Activated CD4-positive, alpha-beta T cell treated with anti-CD3 and anti-CD28 coated beads for 1 hour (primary cell): ENCODE results near the gene WDR4.

Experiments
- DNase-seq: peaks from one replicate; pipeline ENCODE4 v3.0.0-alpha.2; 2020

WDR4 gene

DNA sequence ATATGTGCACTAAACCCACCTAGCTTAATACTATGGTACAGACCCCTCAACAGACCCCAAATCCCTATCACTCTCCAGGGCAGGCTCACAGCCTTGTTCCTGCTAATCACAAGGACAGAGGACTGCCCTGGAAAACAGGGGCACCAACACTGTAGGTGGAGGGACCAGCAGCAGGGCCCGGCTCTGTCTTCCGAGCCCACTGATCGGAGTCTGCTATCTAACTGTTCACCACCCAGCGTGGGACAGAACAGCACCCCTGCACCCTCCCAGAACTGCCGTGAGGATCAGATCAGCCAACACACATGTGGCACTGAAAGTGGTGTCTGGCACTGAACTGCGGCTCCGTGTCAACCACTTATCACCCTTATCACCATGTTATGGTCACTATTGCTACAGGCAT, 6.2 kb downstream of the WDR4 start:
- DNase-seq, result no peak

DNA sequence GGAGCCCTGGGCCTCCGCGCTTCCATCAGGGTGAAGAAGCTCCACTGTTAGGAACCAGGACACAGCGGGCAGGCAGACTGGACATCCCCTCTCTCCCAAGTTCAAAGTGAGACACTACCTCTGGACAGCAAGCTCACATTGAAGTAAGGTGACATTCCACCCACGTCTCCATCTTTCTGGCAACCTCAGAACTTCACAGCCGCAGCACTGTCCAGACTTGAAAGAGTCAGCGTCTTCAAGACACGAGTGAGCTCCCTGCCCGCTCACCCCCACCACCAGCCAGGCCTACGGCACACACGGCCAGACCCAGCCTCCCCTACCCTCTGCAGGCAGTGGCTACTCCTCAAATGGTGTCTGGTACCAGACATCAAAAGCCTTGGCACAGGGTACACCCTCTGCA, 11.1 kb downstream of the WDR4 start:
- no peak for DNase-seq

DNA sequence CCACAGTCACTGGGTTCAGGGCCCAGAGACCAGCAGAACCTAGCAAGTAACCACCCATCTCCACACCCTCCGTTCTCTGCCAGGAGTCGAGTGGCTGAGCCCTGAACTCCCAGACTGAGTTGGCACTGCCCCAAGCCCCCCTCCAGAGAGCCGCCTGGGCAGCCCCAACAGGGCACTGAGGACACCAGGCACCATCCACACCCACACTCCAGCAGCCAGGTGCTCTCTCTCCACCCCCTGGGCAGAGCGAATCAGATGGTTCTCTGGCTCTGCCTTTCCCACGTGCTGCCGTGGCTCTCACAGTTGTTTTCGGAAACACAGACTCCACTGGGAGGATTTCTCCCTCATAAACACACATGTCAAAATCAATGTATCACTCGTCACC, 13.6 kb downstream of the WDR4 start:
- no peak for DNase-seq

DNA sequence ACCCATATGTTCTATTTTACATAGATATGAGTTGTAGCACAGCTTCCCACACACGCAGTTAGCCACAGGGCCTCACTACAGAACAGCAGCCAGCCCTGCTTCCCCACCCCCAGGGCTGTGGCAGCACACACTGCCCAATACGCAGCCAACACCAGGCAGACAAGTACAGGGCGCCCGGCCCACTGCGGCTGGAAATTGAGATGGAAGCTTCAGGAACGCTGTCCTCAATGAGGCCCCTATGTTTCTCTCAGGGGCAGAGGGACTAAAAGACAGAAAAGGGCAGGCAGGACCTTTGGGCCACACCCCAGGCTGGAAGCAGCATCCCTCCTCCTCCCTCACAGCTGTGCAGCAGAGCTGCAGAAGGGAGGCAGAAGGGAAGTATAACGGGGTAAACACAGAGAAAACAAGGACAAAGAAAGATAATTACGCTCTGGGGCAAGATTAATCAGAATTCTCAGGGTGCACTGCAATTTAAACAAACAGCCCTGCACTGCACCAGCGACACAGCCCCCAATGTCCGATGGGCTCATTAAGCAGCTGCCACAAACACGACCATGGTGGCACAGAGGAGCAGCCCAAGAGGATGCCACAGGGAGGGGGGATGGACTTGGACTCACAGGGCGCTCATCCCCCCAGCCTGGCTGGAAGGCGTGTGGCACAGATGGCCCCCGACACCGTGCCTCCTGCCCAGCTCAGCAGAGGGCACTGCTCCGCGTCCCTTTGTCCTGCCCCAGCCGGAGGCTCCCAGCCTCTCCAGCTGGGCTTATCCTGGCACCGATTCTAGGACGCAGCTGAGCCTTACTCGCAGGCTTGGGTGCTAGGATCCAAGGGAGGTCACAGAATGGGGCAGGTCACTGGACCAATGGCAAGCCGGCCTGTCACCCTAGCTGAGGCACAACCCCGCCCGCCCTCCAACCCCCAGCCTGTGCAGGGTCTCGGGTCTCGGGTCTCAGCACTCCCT, 14.2 kb downstream of the WDR4 start:
- no peak for DNase-seq

DNA sequence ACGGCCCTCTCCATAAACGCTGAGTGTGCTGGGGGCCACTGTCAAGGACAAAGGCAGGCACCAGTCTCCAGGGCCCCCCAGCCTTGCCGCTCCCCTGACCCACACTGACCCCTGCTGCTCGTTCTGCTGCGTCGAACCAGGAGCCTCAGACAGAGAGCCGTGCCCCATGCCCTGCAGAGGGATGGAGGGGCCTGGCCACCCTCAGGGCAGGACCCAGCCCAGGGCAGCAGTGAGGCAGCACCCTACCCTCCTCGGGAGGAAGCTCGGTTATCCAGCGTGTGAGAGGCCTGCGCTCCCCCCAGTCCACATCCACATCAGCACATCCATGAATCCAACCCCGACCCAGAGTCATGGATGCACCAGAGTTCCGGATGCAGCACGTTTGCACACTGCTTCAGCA, 15.1 kb downstream of the WDR4 start:
- DNase-seq, result no peak

DNA sequence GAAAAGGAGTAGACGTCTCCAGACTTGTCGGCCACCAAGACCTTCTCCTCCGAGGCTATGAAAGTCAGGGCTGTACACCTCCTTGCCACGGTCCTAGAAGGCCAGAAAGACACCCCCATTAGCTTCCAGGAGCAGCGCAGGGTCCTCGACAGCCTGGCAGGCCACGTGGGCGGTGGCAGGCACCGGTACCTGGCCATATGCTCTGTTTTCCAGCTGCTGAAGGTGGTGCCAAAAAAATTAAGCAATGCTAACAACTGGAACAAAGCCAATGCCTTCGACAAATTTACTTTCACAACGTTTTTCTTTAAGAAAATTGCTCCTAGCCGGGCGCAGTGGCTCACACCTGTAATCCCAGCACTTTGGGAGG, 15.9 kb downstream of the WDR4 start:
- DNase-seq, result no peak

DNA sequence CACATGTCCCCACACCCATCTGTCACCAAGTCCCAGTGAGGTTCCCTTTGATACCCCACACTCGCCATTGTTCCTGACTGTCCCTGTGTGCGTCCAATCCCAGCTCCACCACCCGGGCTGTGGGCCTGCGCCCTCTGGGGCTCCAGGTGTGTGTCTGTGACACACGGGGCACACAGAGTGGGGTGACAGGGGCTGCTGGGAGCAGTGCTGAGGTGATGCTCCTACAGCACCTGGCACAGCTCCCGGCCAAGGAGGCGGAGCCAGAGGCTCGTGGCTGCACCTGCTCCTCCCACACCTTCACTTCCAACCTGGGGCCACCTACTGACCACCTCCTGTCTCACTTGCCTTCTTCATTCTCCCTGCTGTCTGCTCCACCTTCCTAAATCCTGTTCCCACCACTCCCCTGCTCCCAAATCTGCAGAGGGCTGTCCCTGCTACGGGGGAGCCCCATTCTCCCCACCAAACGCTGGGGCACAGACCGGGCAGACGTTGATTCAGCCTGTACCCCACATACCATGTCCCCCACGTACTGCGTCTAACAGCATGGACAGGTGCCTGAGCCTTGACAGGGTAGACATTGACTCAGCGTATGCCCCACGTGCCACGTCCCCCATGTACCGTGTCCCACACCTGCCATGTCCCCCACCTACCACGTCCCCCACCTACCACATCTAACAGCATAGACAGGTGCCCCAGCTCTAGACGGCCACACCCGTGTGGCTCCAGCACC, 16.4 kb downstream of the WDR4 start:
- no peak for DNase-seq

DNA sequence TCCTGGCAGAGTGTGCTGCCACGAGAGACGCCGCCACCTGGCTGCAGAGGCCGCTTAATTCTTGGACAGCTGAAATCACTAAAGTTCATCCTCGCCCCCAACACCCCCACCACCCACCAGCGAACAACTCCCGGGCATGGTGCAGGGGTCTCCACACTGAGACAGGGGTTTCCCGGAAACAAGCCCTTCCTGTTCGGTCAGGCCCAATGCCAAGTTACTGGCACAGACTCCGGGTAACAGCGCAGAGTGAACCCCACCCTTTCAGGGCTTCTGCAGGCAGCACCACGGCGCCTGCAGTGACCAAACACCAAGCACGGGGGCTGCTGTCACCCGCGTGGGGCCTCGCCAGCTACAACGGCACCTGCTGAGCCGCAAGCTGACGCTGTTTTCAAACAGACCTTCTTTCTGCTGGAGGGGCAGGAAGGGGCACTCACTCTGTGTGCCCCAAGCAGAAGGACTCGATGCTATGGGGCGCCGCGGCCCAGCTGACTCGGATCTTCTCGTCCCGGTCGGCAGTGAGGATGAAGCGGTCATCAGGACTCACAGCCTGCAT, 17.4 kb downstream of the WDR4 start:
- no peak for DNase-seq

DNA sequence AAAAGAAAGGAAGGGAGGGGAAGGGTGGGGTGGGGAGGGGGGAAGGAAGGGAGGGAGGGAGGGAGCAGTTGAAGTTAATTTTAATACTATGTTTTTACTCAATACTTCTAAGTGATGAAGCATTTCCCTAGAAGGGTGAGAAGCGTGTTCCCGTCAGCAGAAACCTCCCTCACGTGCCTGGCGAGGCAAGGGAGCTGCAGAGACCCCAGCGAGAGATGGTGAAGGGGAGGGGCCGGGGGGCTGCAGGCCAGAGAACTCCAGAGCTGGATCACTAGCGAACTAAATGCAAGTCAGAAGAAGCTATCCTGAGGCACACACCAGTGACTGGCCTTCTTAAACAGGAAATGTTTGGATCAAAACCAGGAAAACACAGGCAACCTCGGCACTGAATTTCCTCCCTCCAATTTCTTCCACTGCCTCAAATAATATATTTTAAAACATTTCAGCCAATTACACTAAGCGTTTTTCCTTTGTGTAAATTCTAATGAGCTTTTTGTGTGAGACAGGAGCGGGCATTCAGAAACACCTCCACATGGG, 18.0 kb downstream of the WDR4 start:
- no peak for DNase-seq

DNA sequence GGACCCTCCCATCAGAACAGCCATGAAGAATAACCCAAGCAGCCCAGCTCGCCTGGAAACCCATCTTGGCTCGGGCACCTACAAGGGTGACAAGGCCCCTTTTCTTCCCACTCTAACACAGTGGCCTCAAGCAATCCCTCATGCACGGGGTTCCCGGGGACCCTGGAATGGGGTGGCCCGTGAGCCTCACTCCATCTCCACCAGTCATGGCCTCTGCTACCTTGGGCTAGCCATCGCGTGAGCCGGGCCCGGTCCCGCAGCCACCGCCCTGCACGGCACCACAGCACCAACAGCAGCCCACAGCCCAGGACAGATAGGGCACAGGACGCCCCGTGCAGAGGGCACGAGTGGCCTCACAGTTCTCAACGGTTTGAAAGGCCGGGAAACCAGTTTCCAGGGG, 19.0 kb downstream of the WDR4 start:
- DNase-seq, result no peak

DNA sequence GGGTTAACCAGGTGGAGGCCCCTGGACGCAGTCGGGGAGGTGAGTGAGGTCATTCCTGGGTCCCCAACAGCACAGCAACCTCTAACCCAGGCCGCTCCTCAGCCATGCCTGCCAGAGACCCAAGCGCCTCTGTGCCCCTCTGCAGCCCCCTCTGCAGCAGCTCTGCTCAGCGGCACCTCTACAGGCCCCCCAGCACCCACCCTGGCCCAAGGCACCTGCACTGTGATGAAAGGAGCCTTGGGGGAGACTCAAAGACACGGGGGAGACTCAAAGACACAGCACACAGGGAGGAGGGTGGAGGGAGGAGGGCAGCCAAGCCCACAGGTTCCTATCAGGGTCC, 19.5 kb downstream of the WDR4 start:
- DNase-seq, result no peak

DNA sequence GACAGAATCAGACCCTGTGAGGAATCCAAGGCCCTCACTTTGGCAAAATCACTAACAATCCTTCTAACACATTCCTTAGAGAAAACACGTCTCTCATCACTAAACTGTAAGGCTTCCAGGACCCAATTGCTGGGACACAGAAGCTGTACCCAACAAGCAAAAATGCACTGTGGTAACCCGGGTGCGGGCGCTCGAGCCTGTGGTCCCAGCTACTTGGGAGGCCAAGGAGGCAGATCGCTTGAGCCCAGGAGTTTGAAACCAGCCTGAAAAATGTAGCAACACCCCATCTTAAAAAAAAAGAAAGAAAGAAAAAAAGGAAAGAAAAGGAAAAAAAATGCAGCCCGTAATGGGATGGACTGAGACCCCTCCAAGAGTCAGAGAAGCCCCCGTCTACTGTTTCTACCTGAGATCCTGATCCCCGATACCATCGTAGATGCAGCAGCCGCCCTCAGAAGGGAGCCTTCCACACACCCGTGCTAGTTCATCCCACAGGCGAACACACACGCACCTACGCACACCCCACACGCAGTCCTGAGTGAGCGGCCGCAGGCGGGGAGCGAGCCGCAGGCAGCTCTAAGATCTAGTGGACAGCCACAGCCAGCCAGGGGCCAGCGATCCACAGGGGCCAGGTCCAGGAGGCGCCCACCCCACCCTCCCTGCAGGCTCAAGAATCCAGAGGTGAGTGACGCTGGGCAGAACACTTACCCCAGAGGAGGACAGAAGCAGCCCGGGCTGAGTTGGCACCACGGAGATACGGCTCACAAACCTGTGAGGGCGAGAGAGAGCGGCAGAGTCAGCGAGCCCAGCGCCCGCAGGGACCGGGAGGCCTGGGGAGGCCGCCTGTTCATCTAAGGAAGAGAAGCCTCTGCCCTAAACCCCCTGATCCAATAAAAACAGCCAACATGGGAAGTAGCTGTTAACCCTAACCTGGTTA, 20.1 kb downstream of the WDR4 start:
- DNase-seq, result no peak

DNA sequence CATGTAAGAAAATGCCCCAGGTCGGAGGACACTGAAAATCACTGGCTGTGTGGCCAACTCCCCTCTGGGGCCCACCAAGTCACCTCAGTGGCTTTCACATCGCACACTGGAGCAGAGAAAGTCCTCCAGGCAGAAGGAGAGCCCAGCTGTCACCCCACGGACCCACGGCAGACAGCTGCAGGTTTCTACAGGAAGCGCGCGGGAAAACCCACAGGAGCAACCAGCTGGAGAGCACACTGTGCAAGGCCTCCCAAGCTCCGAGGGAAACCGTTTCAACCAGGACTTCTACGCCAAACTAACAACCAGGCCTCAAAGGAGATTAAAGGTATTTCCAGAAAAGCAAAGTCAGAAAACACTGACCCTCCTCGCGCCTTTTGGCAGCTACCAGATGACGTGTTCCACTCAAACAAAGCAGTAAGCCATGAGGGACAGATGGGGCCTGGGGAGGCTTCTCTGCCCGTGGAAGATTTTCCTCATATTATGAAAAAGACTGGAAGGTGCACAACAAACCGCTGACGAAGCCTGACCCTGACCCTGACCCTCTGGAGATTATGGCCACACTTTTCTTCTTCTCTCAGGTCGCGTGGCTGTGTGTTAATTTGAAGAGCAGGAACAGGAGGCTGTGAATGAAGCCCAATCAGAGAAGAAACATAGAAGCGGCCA, 21.0 kb downstream of the WDR4 start:
- DNase-seq, result no peak

DNA sequence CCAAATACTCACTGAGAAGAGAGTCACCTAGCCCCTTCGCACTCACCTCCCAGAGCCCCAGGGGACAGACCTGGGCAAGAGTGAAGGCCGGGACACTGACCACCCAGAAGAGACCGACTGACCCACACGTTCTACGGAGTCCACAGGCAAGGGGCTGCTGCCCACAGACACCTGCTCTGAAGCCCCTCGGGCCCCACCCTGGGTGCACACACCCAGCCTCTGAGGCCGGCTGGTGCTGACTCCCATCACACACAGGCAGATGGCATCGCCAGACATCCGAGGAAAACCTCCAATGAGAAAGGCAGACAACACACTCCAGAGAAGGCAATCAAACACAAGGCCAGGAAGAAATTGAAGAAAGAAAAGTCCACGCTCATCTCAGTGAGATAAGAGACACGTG, 22.1 kb downstream of the WDR4 start:
- DNase-seq, result no peak

DNA sequence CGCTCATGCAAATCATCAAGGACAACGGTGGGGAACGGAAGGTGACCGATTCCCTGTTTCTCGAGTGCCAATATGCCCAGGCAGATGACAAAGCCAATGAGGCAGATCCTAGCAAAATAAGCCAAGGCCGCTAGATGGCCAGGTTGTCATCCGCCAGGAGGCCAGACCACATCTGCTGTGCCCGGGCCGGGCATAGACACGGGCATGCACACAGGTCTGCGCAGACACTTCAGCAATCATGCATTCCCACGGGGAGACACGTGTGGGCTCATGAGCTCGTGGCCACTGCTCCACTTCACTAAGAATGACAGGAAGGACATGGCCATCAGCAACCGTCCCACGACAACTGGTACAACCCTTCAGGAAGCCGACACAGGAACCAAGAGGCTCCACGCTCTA, 23.4 kb downstream of the WDR4 start:
- no peak for DNase-seq

DNA sequence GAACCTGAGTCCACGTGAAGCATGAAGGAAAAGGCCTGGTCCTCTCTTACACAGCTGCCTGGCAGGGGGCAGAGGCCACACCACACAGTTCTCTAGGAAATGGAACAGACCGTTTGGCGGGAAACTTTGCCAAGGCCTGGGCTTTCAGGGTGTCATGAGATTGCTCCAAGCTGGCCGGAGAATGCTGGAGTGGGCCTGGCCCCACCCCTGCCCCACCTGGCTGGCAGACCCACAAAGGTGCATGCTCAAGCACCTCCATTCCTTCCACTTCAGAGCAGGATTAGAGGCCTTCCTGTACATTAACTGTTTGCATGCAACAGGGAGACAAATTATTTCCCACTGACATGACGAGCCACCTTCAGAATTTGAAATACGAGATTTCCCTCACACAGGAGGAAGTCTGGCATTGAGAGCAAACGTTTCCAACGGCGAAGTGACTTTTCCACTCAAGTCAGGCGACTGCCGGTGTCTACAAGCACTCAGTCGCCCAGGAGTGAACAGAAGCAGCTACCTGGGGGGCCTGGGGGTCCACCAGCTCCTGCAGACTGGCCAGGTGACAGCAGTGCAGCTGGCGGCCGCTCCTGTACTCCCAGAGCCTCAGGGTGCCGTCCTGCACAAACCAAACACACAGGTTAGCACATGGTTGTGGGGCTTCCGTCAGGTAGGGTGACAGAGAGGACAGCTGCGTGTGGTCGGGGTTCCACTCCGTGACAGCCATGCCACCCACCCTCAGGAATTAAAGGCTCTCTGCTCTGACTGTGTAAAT, 24.0 kb downstream of the WDR4 start:
- no peak for DNase-seq

DNA sequence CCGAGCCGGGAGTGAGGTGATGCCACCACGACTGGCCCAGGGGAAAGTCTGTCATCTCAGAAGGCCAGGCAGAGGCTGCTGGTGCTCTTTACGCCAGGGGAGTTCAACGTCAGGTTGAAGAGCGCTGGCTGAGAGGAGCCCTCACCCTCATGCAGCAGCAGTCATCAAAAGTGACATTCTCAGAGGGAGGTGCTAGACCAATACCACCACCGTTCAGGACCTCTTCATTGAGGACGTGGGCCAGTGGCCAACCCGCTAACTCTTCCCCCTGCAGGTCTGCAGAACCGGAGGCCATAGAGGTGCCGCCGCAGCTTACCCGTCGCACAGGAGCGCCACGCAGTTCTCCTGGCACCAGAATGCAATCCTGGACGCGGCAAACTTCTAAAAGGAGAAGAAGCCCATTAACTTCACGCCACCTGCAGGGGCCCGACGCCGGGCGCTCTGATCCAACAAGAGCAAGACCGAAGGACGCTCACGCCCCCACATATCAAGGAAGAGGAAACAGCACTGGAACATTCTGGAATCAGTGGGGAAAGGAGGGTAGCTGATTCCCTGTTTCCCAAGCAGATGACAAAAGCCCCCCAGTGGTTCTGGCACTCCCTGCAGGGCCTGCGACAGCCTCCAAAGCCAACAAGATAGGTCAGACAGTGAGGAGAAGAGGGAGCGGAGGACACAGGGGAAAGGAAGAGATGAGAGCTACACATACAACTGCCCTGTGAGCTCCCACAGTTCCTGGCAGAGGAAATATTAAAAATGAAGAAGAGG, 24.9 kb downstream of the WDR4 start:
- DNase-seq, result no peak

DNA sequence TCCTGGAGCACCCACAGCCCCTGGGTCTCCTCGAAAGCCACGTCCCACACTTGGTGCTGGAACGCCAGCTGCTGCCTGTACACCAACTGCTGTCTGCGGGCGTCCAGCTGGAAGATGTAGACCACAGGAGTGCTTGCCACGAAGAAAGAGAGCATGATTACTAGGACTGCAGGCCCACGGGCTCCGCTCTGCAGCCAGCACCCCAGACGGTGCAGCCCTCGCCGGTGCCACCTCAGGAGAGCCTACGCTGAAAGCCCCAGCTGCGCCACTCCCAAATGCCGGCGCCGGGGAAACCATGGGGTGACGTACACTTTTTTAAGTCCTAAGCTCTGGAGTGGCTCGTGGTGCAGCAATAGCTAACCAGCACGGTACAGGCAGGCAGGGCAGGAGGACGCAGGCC, 25.7 kb downstream of the WDR4 start:
- no peak for DNase-seq

DNA sequence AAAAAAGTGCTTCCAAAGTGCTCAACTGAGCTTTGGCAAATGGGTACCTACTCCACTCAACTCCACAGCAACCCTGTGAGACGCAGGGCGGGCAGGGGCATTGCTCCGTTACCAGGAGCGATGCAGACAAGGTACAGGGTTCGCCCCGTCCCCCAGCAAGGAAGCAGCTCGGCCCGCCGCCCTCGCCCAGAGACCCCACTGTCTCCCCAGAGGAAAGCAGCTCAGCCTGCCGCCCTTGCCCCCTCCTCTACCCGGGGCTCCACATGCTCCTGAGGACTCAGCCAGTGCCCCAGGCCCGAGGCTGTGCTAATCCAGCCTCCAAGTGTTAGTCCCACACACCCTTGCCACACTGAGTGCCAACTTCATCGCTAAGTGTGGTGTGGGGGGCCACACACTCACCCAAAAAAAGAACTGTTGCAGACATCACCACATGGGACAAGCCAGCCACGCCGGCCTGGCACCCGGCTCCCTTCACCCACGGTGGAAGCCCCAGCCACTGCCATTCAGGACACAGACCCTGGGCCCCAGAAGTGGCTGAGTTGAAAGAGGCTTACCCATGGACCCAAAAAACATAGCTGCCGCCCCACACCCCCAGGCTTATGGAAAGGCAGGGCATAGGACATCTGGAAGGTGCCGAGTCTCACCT, 26.3 kb downstream of the WDR4 start:
- no peak for DNase-seq
